ENCODE measurements around the gene HERPUD2. TPM values are rescaled to one million over a fixed set of nuclear protein-coding genes. Genes with fewer than 3 reads are reported as not detected.

HERPUD2 gene
- total and polyA plus RNA-seq, 2 of the 8 experiments (the other 6 are each of a cell fraction or from before 2014, with no cell fraction given) = 18.3 to 27.3 TPM

DNA sequence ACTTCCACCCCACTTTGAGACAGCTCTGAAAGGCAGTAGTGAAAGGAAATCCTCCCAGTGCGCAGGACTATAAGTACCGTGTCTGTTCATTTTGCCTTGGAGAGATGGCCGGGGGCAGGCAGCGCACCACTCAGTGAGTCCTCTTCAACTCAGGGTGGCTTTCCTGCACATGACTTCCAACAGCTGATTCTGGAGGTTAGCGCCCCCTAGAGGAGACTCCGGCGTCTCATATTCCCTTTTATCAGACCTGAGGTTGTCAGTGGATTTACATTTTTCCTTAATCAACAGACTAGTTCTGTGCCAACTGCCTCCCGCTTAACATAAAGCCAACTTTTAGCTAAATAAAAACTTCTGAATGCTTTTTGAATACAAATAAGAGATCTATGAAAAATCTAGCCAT lies 101.0 kb downstream of the HERPUD2 start:
- no peaks in the 10 kb centered on the region for H3K27me3 ChIP-seq (replicated peaks in 1 of 4; ENCODE audit: control insufficient read depth in 3 of 4, extremely low read depth in 1 of 4, insufficient read depth in 3 of 4, low read length in 3 of 4)
- H3K18ac ChIP-seq (ENCODE audit: extremely low read depth, low read length) = no peak overlapping the region
- no peaks in the 10 kb centered on the region for H4K20me1 ChIP-seq (replicated peaks in 1 of 2; ENCODE audit: control insufficient read depth in 1 of 2, insufficient read depth in 2 of 2, low read length in 2 of 2)
- FAIRE-seq (no peak), DNase-seq (ENCODE audit: low read depth in 1 of 2, low spot score in 2 of 2) (peak; percentile 23 to 86)
- H3K36me3 ChIP-seq (ENCODE audit: control insufficient read depth in 2 of 4, insufficient read depth in 4 of 4, low read length in 3 of 4) = no peaks in the 10 kb centered on the region
- no peak overlapping the region for H2BK120ac ChIP-seq (replicated peaks; ENCODE audit: low read depth, low read length)
- H3K9ac ChIP-seq (replicated peaks in 1 of 4; ENCODE audit: extremely low read depth in 1 of 4, low read depth in 3 of 4, low read length in 3 of 4) = no peak overlapping the region
- no peak overlapping the region for H2AK5ac ChIP-seq (ENCODE audit: low read depth, low read length)
- 57% methylated on average over 8 of the region's 8 CpGs; no CpG with 5 or more reads in 1 of the 2 experiments for WGBS, 2 experiments (ENCODE audit: extremely low coverage in 1 of 2, insufficient coverage in 1 of 2, insufficient read length in 1 of 2, insufficient replicate concordance in 2 of 2, low coverage in 1 of 2, low lambda C conversion rate in 2 of 2, missing lambda C conversion rate in 1 of 2)
- H3K79me1 ChIP-seq (ENCODE audit: low read depth, low read length) = no peaks in the 10 kb centered on the region
- H4K5ac ChIP-seq (ENCODE audit: insufficient read length, low read depth, low read length) = no peak overlapping the region
- H4K8ac ChIP-seq (ENCODE audit: extremely low read depth, insufficient read depth, low read length) = no peak overlapping the region
- H2AFZ ChIP-seq (ENCODE audit: low read length) = peak overlapping the region; percentile 60; the same call in 1 of the 2 replicates
- no peaks in the 10 kb centered on the region for H3K4me1 ChIP-seq (replicated peaks in 1 of 4; ENCODE audit: control insufficient read depth in 3 of 4, insufficient read depth in 4 of 4, low read length in 3 of 4)
- H2BK20ac ChIP-seq (ENCODE audit: low read length) = no peak overlapping the region
- TF ChIP-seq, protein P1, sequence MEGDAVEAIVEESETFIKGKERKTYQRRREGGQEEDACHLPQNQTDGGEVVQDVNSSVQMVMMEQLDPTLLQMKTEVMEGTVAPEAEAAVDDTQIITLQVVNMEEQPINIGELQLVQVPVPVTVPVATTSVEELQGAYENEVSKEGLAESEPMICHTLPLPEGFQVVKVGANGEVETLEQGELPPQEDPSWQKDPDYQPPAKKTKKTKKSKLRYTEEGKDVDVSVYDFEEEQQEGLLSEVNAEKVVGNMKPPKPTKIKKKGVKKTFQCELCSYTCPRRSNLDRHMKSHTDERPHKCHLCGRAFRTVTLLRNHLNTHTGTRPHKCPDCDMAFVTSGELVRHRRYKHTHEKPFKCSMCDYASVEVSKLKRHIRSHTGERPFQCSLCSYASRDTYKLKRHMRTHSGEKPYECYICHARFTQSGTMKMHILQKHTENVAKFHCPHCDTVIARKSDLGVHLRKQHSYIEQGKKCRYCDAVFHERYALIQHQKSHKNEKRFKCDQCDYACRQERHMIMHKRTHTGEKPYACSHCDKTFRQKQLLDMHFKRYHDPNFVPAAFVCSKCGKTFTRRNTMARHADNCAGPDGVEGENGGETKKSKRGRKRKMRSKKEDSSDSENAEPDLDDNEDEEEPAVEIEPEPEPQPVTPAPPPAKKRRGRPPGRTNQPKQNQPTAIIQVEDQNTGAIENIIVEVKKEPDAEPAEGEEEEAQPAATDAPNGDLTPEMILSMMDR (IDR thresholded peaks at IDR 0.05; ENCODE audit: control extremely low read depth in 1 of 3, insufficient read depth in 1 of 3, low read depth in 1 of 3, low read length in 3 of 3) = peak; percentile 70 to 78 (median 74)
- TF ChIP-seq KDM1A (IDR thresholded peaks at IDR 0.05; ENCODE audit: borderline replicate concordance, low read length) (no peak), MAX (IDR thresholded peaks at IDR 0.05) (peak; percentile 18; the same call in 1 of the 2 replicates), RAD21 (IDR thresholded peaks at IDR 0.05 in 1 of 2, conservative IDR thresholded peaks at IDR 0.05 in 1 of 2; ENCODE audit: low read depth in 2 of 2, low read length in 2 of 2) (peak; percentile 40 to 57), RXRA (IDR thresholded peaks at IDR 0.05; ENCODE audit: insufficient read depth, low read depth, low read length) (no peak), ATF3 (IDR thresholded peaks at IDR 0.05; ENCODE audit: insufficient read depth, low read depth, low read length) (0 out of 2 replicates have a peak, but pooled peaks have one; percentile 36)
- TF ChIP-seq, protein P2, sequence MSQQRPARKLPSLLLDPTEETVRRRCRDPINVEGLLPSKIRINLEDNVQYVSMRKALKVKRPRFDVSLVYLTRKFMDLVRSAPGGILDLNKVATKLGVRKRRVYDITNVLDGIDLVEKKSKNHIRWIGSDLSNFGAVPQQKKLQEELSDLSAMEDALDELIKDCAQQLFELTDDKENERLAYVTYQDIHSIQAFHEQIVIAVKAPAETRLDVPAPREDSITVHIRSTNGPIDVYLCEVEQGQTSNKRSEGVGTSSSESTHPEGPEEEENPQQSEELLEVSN (IDR thresholded peaks at IDR 0.05) = peak; percentile 32; the same call in 1 of the 2 replicates
- H3K23ac ChIP-seq (ENCODE audit: insufficient read length) = no peak overlapping the region
- H3K4ac ChIP-seq (replicated peaks; ENCODE audit: insufficient read length, low read depth, low read length) = no peak overlapping the region
- H4K91ac ChIP-seq (replicated peaks; ENCODE audit: insufficient read length, low read length) = no peak overlapping the region
- no peaks in the 10 kb centered on the region for H3K79me2 ChIP-seq (ENCODE audit: control insufficient read depth in 1 of 2, insufficient read depth in 2 of 2, low read length in 2 of 2)
- H3K56ac ChIP-seq (replicated peaks; ENCODE audit: insufficient read length, low read depth, low read length) = no peak overlapping the region
- H3K4me2 ChIP-seq (ENCODE audit: insufficient read depth in 1 of 2, low read depth in 2 of 2, low read length in 2 of 2) = no peak overlapping the region
- H3K14ac ChIP-seq (ENCODE audit: insufficient read length) = no peak overlapping the region
- no peak overlapping the region for H2BK5ac ChIP-seq (ENCODE audit: low read depth, low read length)
- ChIA-PET CTCF (ENCODE audit: partially characterized antibody) (interaction anchor here (0.6 to 5.8 kb wide), 39 partner anchors 8 to 1316 kb away, joined by 3 to 85 read pairs (median 5); no protein-coding TSS in a partner anchor), POLR2A (ENCODE audit: partially characterized antibody) (no interaction called here)
- no peaks in the 10 kb centered on the region for H3K23me2 ChIP-seq (ENCODE audit: low read depth, low read length)
- no peak overlapping the region for H2BK15ac ChIP-seq (ENCODE audit: low read length)
- H3K27ac ChIP-seq (ENCODE audit: low read depth, low read length) = no peak overlapping the region
- H3K4me3 ChIP-seq (ENCODE audit: extremely low read depth in 1 of 4, insufficient read depth in 2 of 4, low read depth in 3 of 4, low read length in 4 of 4) = no peak overlapping the region
- no peak overlapping the region for H2BK12ac ChIP-seq (ENCODE audit: low read depth, low read length)
- H3K9me3 ChIP-seq (ENCODE audit: insufficient read depth in 2 of 2, low read depth in 1 of 2, low read length in 1 of 2) = no peaks in the 10 kb centered on the region

All from H1 (cell line).